Endothelial cell of umbilical vein (primary cell): ENCODE measurements around the gene FAXDC2. TPM values are rescaled to one million over a fixed set of nuclear protein-coding genes. Genes with fewer than 3 reads are reported as not detected.

Experiments used
- BruUV-seq: library from RNA; stranded (reverse); fragments of 400-500 nt; replicated peaks from 2 replicates; lab custom pipeline; 2021; lab: Mats Ljungman, UMichigan
- CTCF ChIA-PET: fragments of 300-600, 350-600 bp; sonication (Branson Sonifier 250); formaldehyde crosslinking; loops from one replicate; lab custom pipeline; 2021; ENCODE audit warnings: antibody characterized with exemption, inconsistent platforms; lab: Charles Lee
- POLR2A ChIA-PET: fragments of 300-600, 350-600 bp; sonication (Branson Sonifier 250); formaldehyde crosslinking; loops from one replicate; lab custom pipeline; 2021; ENCODE audit warnings: antibody characterized with exemption, inconsistent platforms; lab: Charles Lee
- DNase-seq: peaks from one replicate; pipeline ENCODE4 v3.0.0-alpha.2; 2011; ENCODE audit warnings: low read depth, low spot score
- FAIRE-seq: peaks from 2 replicates; lab custom pipeline; 2011; peaks lifted over from hg19 to GRCh38; lab: Jason Lieb, UNC
- H2AFZ ChIP-seq: 2 replicates; pipeline ENCODE4 v1.6.0; 2012; ENCODE audit warnings: low read depth, low read length, control low read depth, inconsistent platforms
- H3K27ac ChIP-seq: 2 replicates; pipeline ENCODE4 v1.5.1; 2011; ENCODE audit warnings: low read depth, mild to moderate bottlenecking, control low read depth, low read length, moderate library complexity; ENCODE audit not compliant: insufficient read depth
- H3K27me3 ChIP-seq, 2 experiments: 2 replicates each; pipeline versions ENCODE4 v1.6.0 to v1.6.1; 2011; ENCODE audit warnings: low read length in 2 of 2, mixed read lengths in 1 of 2; ENCODE audit not compliant: control insufficient read depth in 2 of 2, insufficient read depth in 2 of 2
- H3K36me3 ChIP-seq, 2 experiments: 2 replicates in 1 of 2; 3 replicates in 1 of 2; pipeline ENCODE4 v1.5.1; 2011; ENCODE audit warnings: low read length in 2 of 2, mild to moderate bottlenecking in 1 of 2, moderate library complexity in 1 of 2; ENCODE audit not compliant: control insufficient read depth in 2 of 2, insufficient read depth in 2 of 2; ENCODE audit errors: extremely low read depth in 1 of 2
- H3K4me1 ChIP-seq: 3 replicates; pipeline ENCODE4 v1.5.1; 2011; ENCODE audit warnings: mild to moderate bottlenecking, low read length; ENCODE audit not compliant: control insufficient read depth, insufficient read depth; ENCODE audit errors: extremely low read depth
- H3K4me2 ChIP-seq: 2 replicates; pipeline ENCODE4 v1.6.1; 2011; ENCODE audit warnings: low read length, control low read depth, mixed read lengths; ENCODE audit not compliant: insufficient read depth
- H3K4me3 ChIP-seq, 3 experiments: fragments of 200-600 bp in 1 of 3; sonication (generic), shearing (Covaris generic) in 1 of 3; replicated peaks in 1 of 3; 2 replicates each; pipeline ENCODE4 v1.5.1; 2011 to 2016; ENCODE audit warnings: control low read depth in 3 of 3, low read length in 3 of 3, mild to moderate bottlenecking in 2 of 3, inconsistent platforms in 1 of 3, low read depth in 1 of 3, moderate library complexity in 1 of 3; ENCODE audit not compliant: insufficient read depth in 1 of 3
- H3K79me2 ChIP-seq: 2 replicates; pipeline ENCODE4 v1.6.0; 2012; ENCODE audit warnings: low read length, inconsistent platforms; ENCODE audit not compliant: control insufficient read depth, insufficient read depth
- H3K9ac ChIP-seq: replicated peaks from 2 replicates; pipeline ENCODE3; 2011; ENCODE audit warnings: low read length, control low read depth; ENCODE audit not compliant: insufficient read depth; ENCODE audit errors: extremely low read depth
- H3K9me1 ChIP-seq: replicated peaks from 3 replicates; pipeline ENCODE4 v1.6.0; 2011; ENCODE audit warnings: mild to moderate bottlenecking, low read length; ENCODE audit not compliant: control insufficient read depth, insufficient read depth; ENCODE audit errors: extremely low read depth
- H3K9me3 ChIP-seq: replicated peaks from 2 replicates; pipeline ENCODE4 v1.5.1; 2012; ENCODE audit warnings: low read length, inconsistent platforms; ENCODE audit not compliant: control insufficient read depth, insufficient read depth
- H4K20me1 ChIP-seq: replicated peaks from 2 replicates; pipeline ENCODE3; 2011; ENCODE audit warnings: mild to moderate bottlenecking, low read length; ENCODE audit not compliant: control insufficient read depth, insufficient read depth; ENCODE audit errors: extremely low read depth
- CTCF ChIP-seq, 2 donors: IDR thresholded peaks; 1 replicate in 1 of 2; 2 replicates in 1 of 2; pipeline ENCODE4 v1.5.1; 2011; ENCODE audit warnings: low read length in 2 of 2, mild to moderate bottlenecking in 2 of 2, moderate library complexity in 2 of 2, control low read depth in 1 of 2, inconsistent platforms in 1 of 2, low read depth in 1 of 2; ENCODE audit not compliant: insufficient read depth in 1 of 2; ENCODE audit errors: extremely low read depth in 1 of 2
- FOS ChIP-seq: IDR thresholded peaks from 2 replicates; pipeline ENCODE4 v1.6.1; 2011; ENCODE audit warnings: mild to moderate bottlenecking, low read length, moderate library complexity, borderline replicate concordance; ENCODE audit not compliant: insufficient read depth
- GATA2 ChIP-seq: IDR thresholded peaks from 2 replicates; pipeline ENCODE4 v1.7.0; 2011; ENCODE audit warnings: low read depth, mild to moderate bottlenecking, moderate library complexity, mixed read lengths, low read length; ENCODE audit not compliant: insufficient read length, insufficient read depth
- MAX ChIP-seq: IDR thresholded peaks from 2 replicates; pipeline ENCODE4 v1.6.1; 2011; ENCODE audit not compliant: insufficient read depth, insufficient read length
- MYC ChIP-seq: IDR thresholded peaks from one replicate; pipeline ENCODE4 v1.6.1; 2011; ENCODE audit warnings: mild to moderate bottlenecking, low read depth, low read length
- POLR2AphosphoS5 ChIP-seq: IDR thresholded peaks from 2 replicates; pipeline ENCODE4 v1.6.1; 2012; ENCODE audit warnings: low read depth, mild to moderate bottlenecking, control low read depth, low read length, moderate library complexity; ENCODE audit not compliant: insufficient read depth
- dilution Hi-C: fragments of 300-500 bp; cut with MboI; formaldehyde crosslinking; loops from one replicate; pipeline ENCODE4 v1.15.0; 2019; ENCODE audit warnings: low sequenced_read_pairs; ENCODE audit not compliant: extremely low pct_ligation_motif_present
- intact Hi-C: fragments of 100-400 bp; cut with micrococcal nuclease; formaldehyde crosslinking; loops from one replicate; pipeline ENCODE4 v1.10.0; 2022
- polyA plus RNA-seq, 4 experiments: library from polyadenylated mRNA; depleted of rRNA in 3 of 4; stranded (reverse) in 3 of 4; unstranded in 1 of 4; fragments of >200 nt; gene quantifications; 2 replicates each; pipeline versions ENCODE4 v1.2.1 to v1.2.3, GENCODE V29; 2011 to 2012; ENCODE audit warnings: missing spikeins in 1 of 4
- total RNA-seq: library from RNA; stranded (reverse); gene quantifications from 2 replicates; pipeline ENCODE4 v1.2.3, GENCODE V29; 2021

Gene FAXDC2
- total and polyA plus RNA-seq, 2 donors (not counting 3 experiments of a cell fraction or from before 2014, with no cell fraction given): 8.3 to 12.0 TPM

GRCh38 chr5:154800582-154800981, 49.8 kb downstream of the FAXDC2 start:
- Histone ChIP-seq H3K9ac (no peak overlapping the region), H2AFZ (no peak overlapping the region), H4K20me1 (no peaks in the 10 kb centered on the region), H3K79me2 (peaks cover 14% of the 10 kb centered on the region), H3K27me3 (no peaks in the 10 kb centered on the region), H3K9me3 (no peaks in the 10 kb centered on the region), H3K27ac (no peak overlapping the region), H3K4me2 (no peak overlapping the region), H3K4me3 (no peak overlapping the region), H3K4me1 (no peaks in the 10 kb centered on the region), H3K36me3 (peaks cover 53 to 56% of the 10 kb centered on the region in 2 experiments), H3K9me1 (no peaks in the 10 kb centered on the region)
- DNase-seq (no peak), FAIRE-seq (no peak)
- CTCF ChIA-PET: interaction anchor here (1.7 kb wide), 1 partner anchor 150 kb away, joined by 5 read pairs; no protein-coding TSS in a partner anchor
- TF ChIP-seq FOS (no peak), POLR2AphosphoS5 (no peak), CTCF (IDR thresholded peaks at IDR 0.05; ENCODE audit: extremely low read depth in 1 of 2, insufficient read depth in 1 of 2, low read depth in 1 of 2, low read length in 2 of 2) (no peak), MYC (no peak), GATA2 (no peak)
- intact Hi-C loops: no loop called here
- BruUV-seq: no TSS peak
- POLR2A ChIA-PET: no interaction called here
- dilution Hi-C loops: no loop called here

GRCh38 chr5:154797762-154798161, 52.6 kb downstream of the FAXDC2 start:
- no peak for DNase-seq
- Histone ChIP-seq H3K79me2 (peaks cover 20% of the 10 kb centered on the region), H3K9me1 (no peaks in the 10 kb centered on the region), H4K20me1 (no peaks in the 10 kb centered on the region), H3K4me2 (no peak overlapping the region), H3K27ac (no peak overlapping the region), H3K4me1 (peaks cover 13% of the 10 kb centered on the region), H3K4me3 (no peak overlapping the region), H3K36me3 (peaks cover 41 to 46% of the 10 kb centered on the region in 2 experiments), H3K27me3 (no peaks in the 10 kb centered on the region), H2AFZ (no peak overlapping the region), H3K9me3 (no peaks in the 10 kb centered on the region), H3K9ac (no peak overlapping the region)
- ChIA-PET POLR2A (no interaction called here), CTCF (no interaction called here)
- dilution Hi-C loops (no loop called here), intact Hi-C loops (no loop called here)
- no peak for FAIRE-seq
- no peak for TF ChIP-seq FOS
- no peak for TF ChIP-seq MAX
- TF ChIP-seq CTCF (IDR thresholded peaks at IDR 0.05; ENCODE audit: extremely low read depth in 1 of 2, insufficient read depth in 1 of 2, low read depth in 1 of 2, low read length in 2 of 2): no peak
- no peak for TF ChIP-seq POLR2AphosphoS5
- BruUV-seq: no TSS peak
